H4 (cell line): ENCODE data around the gene SLC24A4. TPM values are rescaled to one million over a fixed set of nuclear protein-coding genes. Genes with fewer than 3 reads are reported as not detected.
"Not testable (repeated sequence)": the region's sequence is repeated elsewhere in the genome, so short reads cannot be mapped to it uniquely, and the experiment has no call there.

Experiments
- DNase-seq: peaks from one replicate; pipeline ENCODE4 v3.0.0-alpha.2; 2015; ENCODE audit warnings: low spot score
- total RNA-seq: library from RNA; depleted of rRNA; stranded (reverse); fragments of >200 nt; shearing (Covaris generic); gene quantifications from 2 replicates; pipeline ENCODE4 v1.2.3, GENCODE V29; 2014

SLC24A4 gene
- total RNA-seq, 1 experiment from 2014 or later = not detected

DNA sequence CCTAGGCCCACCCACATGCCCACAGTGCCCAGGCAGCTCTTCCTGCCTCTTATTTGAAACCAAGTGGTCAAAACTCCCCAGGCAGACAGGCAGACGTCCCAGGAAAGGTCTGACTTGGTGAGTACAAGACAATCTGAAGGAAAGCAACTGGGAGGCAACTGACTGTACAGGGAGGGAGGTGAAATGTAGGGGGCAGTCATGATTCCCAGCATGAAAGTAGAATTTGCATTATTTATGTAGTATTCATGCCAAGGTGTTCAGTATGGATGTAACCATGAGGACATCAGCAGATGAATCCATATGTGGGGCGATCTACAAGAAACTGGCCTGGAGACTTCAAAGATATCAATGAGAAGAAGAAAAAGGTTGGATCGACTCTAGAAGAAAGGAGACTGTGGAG lies 46.1 kb downstream of the SLC24A4 start:
- no peak for DNase-seq

GRCh38 chr14:92372230-92372629 lies 49.3 kb downstream of the SLC24A4 start:
- DNase-seq = no peak

GRCh38 chr14:92373336-92373735 lies 50.4 kb downstream of the SLC24A4 start:
- no peak for DNase-seq

DNA sequence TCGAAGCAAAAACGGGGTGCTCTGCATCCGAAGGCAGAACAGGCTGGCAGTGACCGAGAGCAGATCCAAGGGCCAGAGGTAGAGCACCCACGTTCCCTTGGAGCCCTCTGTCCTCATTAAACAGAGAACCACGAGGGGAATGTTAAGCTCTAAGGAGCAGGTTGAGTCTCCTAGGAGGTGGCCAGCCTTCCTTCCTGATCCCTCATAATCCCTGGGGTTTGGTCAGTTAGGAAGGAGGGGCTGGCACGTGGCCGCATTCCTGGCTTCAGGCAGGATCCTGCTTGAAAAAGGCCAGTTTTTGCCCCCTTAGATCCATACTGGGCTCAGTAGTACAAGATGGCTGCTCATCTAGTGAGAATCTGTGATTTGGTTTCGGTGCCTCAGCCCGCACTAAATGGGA lies 57.2 kb downstream of the SLC24A4 start:
- no peak for DNase-seq

DNA sequence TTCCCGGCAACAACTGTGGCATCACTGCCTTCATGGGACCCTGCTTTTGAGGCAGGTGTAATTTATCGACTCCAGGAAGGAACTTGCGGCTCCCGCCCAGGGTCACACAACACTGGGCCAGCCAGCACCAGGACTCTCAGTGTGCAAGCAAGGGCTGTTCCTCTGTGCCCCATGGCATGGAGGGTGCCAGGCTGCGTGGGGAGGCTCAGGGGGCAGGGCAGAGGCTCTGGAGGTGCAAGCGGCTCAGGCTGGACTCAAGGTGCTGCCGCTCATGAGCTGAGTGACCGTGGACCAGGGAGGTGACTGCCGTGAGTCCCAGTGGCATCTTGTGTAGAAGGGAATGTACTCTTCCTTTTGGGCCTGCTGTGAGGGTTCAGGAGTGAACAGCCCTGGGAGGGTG lies 57.6 kb downstream of the SLC24A4 start:
- no peak for DNase-seq

DNA sequence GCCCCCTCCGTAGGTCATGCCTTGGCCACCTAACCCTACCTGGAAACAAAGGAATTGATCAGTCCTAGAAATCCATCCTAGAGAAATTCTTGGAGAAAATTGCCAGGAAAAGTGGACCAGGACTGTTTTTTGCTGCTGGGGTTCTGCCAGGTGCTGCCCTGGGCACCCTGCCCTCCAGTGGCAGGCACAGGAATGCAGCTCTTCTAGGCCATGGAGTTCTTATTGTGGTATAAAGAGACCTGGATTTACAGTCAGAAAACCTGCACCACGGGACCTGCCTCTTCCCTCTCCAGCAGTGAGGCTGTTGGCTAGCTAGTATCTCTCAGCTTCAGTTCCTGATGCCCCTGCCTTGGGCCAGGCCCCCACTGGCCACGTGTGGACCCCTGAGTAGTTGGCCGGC lies 59.7 kb downstream of the SLC24A4 start:
- DNase-seq = peak; percentile 34

- no peak for DNase-seq
These were observed 60.8 kb downstream of the SLC24A4 start for GRCh38 chr14:92383805-92384204.

DNA sequence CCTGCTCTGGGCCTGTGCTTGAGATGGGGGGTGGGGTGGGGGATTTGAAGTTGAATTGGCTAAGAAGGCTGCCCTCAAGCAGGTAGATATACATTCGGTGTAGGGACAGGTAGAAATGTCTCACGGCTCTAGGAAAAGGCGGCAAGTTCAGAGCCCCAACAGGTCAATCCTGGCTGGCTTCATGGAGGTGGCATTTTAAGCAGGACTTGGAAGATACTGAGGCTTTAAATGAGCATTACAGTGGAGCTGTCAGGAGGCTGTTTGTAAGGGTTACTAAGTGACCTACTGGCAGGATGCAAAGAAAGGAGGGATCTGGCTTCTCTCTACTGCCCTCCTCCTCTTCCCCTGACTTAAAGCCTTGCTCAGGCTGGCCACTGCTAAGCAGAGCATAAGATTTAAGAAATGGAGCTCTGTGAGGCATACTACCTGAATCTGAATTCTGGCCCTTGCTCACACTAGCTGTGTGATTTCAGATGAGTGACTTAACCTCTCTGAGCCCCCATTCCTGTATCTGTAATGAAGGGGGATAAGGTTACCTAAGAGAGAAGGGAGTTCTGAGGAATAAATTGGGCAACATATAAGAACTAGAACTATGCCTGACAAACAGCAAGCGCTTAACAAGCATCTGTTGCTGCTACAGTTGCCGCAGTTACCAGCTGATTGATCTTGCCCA lies 61.6 kb downstream of the SLC24A4 start:
- no peak for DNase-seq

DNA sequence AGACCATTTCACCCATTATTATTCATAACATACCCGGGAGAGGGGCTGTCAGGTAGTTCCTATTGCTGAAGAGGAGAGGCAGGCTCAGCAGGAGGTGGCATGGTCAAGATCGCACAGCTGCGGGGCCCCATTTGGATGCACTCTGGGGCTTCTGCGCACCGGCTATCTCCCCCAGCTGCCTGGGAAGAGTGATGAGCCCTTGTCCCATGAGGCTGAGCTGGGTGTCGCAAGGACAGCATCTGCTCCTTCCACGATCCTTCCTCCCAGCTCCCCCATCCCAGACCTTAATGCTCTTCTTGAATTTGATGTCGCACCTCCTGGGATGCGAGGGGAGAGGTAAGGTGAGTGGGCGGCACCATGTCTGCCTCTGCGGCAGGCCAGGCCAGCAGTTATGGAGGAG lies 62.6 kb downstream of the SLC24A4 start:
- DNase-seq = no peak

GRCh38 chr14:92386165-92386564 lies 63.2 kb downstream of the SLC24A4 start:
- no peak for DNase-seq

DNA sequence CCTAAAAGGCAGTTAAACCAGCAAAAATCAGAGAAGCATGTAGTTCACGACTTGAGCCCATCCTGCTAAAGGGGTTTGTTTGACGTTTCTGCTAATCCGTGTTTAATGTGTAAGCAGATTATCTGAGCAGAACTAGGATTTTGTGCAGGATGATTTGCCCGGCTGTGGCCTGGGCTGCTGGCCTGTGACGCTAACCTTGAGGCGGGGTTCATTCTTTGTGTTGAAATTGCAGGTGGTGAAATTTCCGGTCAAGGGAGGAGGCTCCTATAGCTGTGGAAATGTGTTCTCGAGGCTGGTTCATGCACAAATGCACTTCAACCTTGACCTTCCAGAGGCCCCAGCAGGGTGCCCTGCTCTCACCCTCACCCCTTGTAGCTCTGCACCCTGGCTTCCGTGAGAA lies 63.7 kb downstream of the SLC24A4 start:
- DNase-seq = no peak

GRCh38 chr14:92387578-92387977 lies 64.6 kb downstream of the SLC24A4 start:
- no peak for DNase-seq

DNA sequence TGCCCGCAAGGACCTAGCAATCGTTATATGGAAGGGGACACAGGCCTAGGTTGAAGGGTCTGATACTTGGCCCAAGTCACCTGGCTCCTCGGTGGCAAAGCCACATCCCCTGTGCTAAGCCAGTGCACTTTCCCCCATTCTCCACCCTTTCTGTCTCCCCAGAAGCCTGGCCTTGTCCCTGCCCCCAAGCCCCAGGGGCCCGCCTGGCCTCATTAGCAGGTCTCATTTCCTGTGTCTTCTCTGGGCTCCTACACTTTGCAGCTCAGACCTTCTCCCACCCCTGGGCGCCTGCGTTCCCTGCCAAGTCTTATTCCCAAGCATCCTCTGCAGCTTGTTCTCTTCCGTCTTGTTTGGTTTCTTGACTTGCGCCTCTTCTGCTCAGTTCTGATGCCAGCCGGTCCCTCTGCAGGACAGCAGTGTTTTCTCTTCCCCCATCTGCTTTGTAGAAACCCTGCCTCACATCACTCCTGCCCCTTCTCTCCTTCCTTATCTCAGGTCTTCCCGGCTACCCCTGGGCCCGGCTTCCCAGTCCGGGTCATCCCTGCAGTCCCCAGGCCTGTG lies 66.7 kb downstream of the SLC24A4 start:
- no peak for DNase-seq

- DNase-seq = no peak
These were observed 68.8 kb downstream of the SLC24A4 start for GRCh38 chr14:92391726-92392125.

DNA sequence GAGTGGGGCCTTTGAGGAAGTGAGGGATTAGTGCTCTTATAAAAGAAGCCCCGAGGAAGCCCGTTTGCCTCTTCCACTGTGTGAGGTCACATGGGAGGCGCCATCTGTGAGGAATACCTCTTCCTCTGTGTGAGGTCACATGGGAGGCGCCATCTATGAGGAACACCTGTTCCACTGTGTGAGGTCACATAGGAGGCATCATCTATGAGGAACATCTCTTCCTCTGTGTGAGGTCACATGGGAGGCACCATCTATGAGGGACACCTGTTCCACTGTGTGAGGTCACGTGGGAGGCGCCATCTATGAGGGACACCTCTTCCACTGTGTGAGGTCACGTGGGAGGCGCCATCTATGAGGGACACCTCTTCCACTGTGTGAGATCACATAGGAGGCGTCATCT lies 69.7 kb downstream of the SLC24A4 start:
- no peak for DNase-seq

GRCh38 chr14:92397150-92397952 lies 74.4 kb downstream of the SLC24A4 start:
- DNase-seq = peak; percentile 39

GRCh38 chr14:92397953-92398564 lies 75.1 kb downstream of the SLC24A4 start:
- no peak for DNase-seq

GRCh38 chr14:92398888-92399636 lies 76.1 kb downstream of the SLC24A4 start:
- DNase-seq = no peak

- no peak for DNase-seq
These were observed 77.8 kb downstream of the SLC24A4 start for GRCh38 chr14:92400579-92401444.

GRCh38 chr14:92401561-92401960 lies 78.6 kb downstream of the SLC24A4 start:
- no peak for DNase-seq

GRCh38 chr14:92402500-92402899 lies 79.5 kb downstream of the SLC24A4 start:
- DNase-seq = not testable (repeated sequence)
